ENCODE results near the gene HS2ST1. TPM values are rescaled to one million over a fixed set of nuclear protein-coding genes. Genes with fewer than 3 reads are reported as not detected.
A peak's percentile ranks its signal among the peaks of the same experiment; 100 is the strongest.

Gene HS2ST1
- polyA plus RNA-seq, 3 donors = 2.6 to 6.0 (median 4.2) TPM

DNA sequence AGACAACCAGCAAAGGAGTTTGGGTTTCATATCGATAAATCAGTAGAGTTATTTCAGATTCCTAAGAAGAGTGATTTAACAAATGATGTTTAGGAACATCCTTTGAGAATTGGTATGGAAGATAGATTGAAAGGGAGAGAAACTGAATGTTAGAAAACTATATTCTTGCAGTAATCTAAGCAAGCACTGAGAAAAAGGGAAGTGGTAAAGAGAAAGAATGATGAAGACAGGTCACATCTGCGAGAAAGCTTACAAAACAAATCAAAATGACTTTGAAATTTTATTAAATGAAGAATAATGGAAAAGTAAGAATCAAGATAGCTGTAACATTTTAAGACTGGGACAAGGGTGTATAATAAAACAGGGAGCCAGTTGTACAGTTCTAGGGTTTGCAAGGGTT is 177.0 kb downstream of the HS2ST1 start:
- TF ChIP-seq, protein P1, sequence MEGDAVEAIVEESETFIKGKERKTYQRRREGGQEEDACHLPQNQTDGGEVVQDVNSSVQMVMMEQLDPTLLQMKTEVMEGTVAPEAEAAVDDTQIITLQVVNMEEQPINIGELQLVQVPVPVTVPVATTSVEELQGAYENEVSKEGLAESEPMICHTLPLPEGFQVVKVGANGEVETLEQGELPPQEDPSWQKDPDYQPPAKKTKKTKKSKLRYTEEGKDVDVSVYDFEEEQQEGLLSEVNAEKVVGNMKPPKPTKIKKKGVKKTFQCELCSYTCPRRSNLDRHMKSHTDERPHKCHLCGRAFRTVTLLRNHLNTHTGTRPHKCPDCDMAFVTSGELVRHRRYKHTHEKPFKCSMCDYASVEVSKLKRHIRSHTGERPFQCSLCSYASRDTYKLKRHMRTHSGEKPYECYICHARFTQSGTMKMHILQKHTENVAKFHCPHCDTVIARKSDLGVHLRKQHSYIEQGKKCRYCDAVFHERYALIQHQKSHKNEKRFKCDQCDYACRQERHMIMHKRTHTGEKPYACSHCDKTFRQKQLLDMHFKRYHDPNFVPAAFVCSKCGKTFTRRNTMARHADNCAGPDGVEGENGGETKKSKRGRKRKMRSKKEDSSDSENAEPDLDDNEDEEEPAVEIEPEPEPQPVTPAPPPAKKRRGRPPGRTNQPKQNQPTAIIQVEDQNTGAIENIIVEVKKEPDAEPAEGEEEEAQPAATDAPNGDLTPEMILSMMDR (IDR thresholded peaks at IDR 0.05) = no peak
- Mint-ChIP-seq H3K27me3 (ENCODE audit: low read depth in 3 of 3) (peaks cover 0 to 3% (median 0%) of the 10 kb centered on the region in 3 donors), H3K4me3 (no peak overlapping the region), H3K27ac (peak overlapping the region in 2 of 7 donors; percentile 4 to 51), H3K36me3 (peaks cover 5% of the 10 kb centered on the region in 2 donors), H3K4me1 (peaks cover 6% of the 10 kb centered on the region), H3K9me3 (no peaks in the 10 kb centered on the region)
- DNase-seq = no peak
- Histone ChIP-seq H3K4me3 (replicated peaks in 1 of 3; ENCODE audit: low read depth in 2 of 3, low read length in 3 of 3) (no peak overlapping the region), H2AFZ (ENCODE audit: insufficient read depth, low read depth, low read length, poor library complexity, severe bottlenecking) (no peak overlapping the region), H3K9ac (ENCODE audit: insufficient read depth, low read length, poor library complexity, severe bottlenecking) (no peak overlapping the region), H3K4me2 (replicated peaks; ENCODE audit: extremely low read depth, low read length, poor library complexity, severe bottlenecking) (no peak overlapping the region), H3K79me2 (ENCODE audit: insufficient read depth, low read length) (no peaks in the 10 kb centered on the region), H3K27me3 (ENCODE audit: control insufficient read depth in 2 of 2, insufficient read depth in 2 of 2, low read length in 2 of 2) (no peaks in the 10 kb centered on the region), H3K4me1 (ENCODE audit: control insufficient read depth in 1 of 2, insufficient read depth in 2 of 2, low read length in 2 of 2) (peaks cover 0 to 6% of the 10 kb centered on the region in 2 donors), H3K27ac (ENCODE audit: low read depth in 1 of 2, low read length in 2 of 2) (no peak overlapping the region), H4K20me1 (ENCODE audit: insufficient read depth, low read length) (no peaks in the 10 kb centered on the region), H3K9me3 (replicated peaks in 1 of 2; ENCODE audit: control insufficient read depth in 1 of 2, insufficient read depth in 1 of 2, low read length in 2 of 2) (no peaks in the 10 kb centered on the region), H3K36me3 (replicated peaks in 1 of 2; ENCODE audit: control insufficient read depth in 1 of 2, insufficient read depth in 2 of 2, low read length in 2 of 2) (no peaks in the 10 kb centered on the region)
- intact Hi-C loops (cut with micrococcal nuclease) = no loop called here
- WGBS (ENCODE audit: insufficient coverage) = no CpG with 5 or more reads among the region's 2 CpGs

DNA sequence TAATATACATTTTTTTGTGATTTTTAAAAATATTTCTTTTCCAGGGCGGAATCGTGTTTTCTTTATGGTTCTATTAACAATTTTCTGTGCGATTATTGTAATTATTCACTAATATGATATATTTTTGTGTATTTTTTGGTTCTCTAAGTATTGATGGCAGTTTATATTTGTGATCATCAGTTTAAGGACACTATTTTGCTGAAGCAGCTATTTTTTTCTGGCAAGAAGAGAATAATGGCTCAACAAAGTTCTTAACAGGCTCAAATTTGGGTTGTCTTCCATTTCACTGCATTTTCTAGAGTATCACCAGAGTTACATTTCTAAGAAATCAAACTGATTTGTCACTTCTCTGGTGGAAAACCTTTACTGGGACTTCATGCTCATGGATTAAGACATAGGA is 178.4 kb downstream of the HS2ST1 start:
- no peak overlapping the region for H3K9ac ChIP-seq (ENCODE audit: insufficient read depth, low read length, poor library complexity, severe bottlenecking)

More for the DNA sequence above, 178.4 kb downstream of the HS2ST1 start:
- Histone ChIP-seq H4K20me1 (ENCODE audit: insufficient read depth, low read length) (no peaks in the 10 kb centered on the region), H3K27me3 (ENCODE audit: control insufficient read depth in 2 of 2, insufficient read depth in 2 of 2, low read length in 2 of 2) (no peaks in the 10 kb centered on the region), H3K36me3 (replicated peaks in 1 of 2; ENCODE audit: control insufficient read depth in 1 of 2, insufficient read depth in 2 of 2, low read length in 2 of 2) (no peaks in the 10 kb centered on the region), H3K27ac (ENCODE audit: low read depth in 1 of 2, low read length in 2 of 2) (no peak overlapping the region), H2AFZ (ENCODE audit: insufficient read depth, low read depth, low read length, poor library complexity, severe bottlenecking) (no peak overlapping the region), H3K4me1 (ENCODE audit: control insufficient read depth in 1 of 2, insufficient read depth in 2 of 2, low read length in 2 of 2) (peaks cover 0 to 6% of the 10 kb centered on the region in 2 donors), H3K4me2 (replicated peaks; ENCODE audit: extremely low read depth, low read length, poor library complexity, severe bottlenecking) (no peak overlapping the region), H3K9me3 (replicated peaks in 1 of 2; ENCODE audit: control insufficient read depth in 1 of 2, insufficient read depth in 1 of 2, low read length in 2 of 2) (no peaks in the 10 kb centered on the region), H3K4me3 (replicated peaks in 1 of 3; ENCODE audit: low read depth in 2 of 3, low read length in 3 of 3) (no peak overlapping the region), H3K79me2 (ENCODE audit: insufficient read depth, low read length) (no peaks in the 10 kb centered on the region)
- Mint-ChIP-seq H3K4me1 (peaks cover 6% of the 10 kb centered on the region), H3K4me3 (no peak overlapping the region), H3K27ac (no peak overlapping the region), H3K9me3 (peaks cover 0 to 3% (median 0%) of the 10 kb centered on the region in 7 donors), H3K36me3 (peaks cover 7 to 8% of the 10 kb centered on the region in 2 donors), H3K27me3 (ENCODE audit: low read depth in 3 of 3) (peaks cover 0 to 2% (median 0%) of the 10 kb centered on the region in 3 donors)
- no peak for DNase-seq
- no CpG with 5 or more reads among the region's 3 CpGs for WGBS (ENCODE audit: insufficient coverage)
- intact Hi-C loops (cut with micrococcal nuclease) = no loop called here
- TF ChIP-seq, protein P1 (IDR thresholded peaks at IDR 0.05) = no peak

All from CD14-positive monocyte (primary cell).